SIG-M5 (cell line): Measurements from ENCODE around the gene EEF1A2.

Experiments
- DNase-seq: peaks from one replicate; lab custom pipeline; 2025; lab: John Stamatoyannopoulos, UW

The EEF1A2 gene

DNA sequence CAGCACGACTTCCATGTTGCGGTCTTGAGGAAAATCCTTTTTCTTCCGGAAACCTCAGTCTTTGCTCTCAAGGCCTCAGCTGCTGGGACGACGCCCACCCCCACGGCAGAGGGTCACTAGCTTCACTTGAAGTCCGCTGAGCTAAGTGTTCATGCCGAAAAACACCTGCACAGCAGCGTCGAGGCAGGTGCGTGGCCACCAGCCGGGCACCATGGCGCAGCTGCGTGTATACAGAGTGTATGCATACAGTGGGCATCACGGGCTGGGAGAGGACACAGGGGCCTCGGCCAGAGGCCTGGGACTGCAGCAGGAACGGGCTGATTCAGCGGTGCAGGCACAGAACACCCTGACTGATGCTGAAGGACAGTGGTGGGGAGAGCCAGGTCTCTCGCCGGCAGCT, 46.5 kb downstream of the EEF1A2 start:
- DNase-seq = no peak

DNA sequence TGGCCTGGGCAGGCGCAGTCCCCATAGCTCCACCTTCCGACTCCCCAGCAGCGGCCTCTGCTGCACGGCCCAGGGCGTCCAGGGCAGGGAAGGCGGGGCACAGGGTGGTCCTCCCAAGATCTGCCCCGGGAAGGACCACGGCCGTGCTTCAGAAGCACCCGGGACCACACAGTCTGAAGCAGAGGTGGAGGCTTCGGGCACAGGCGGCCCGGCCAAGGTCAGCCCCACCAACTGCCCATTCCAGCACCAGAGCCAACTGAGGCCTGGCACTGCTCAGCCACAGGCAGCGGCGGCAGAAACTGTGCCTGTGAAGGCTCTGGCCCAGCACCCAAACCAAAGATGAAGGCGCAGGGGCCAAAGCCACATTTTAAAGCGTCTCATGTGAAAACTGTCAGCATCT, 47.1 kb downstream of the EEF1A2 start:
- no peak for DNase-seq

DNA sequence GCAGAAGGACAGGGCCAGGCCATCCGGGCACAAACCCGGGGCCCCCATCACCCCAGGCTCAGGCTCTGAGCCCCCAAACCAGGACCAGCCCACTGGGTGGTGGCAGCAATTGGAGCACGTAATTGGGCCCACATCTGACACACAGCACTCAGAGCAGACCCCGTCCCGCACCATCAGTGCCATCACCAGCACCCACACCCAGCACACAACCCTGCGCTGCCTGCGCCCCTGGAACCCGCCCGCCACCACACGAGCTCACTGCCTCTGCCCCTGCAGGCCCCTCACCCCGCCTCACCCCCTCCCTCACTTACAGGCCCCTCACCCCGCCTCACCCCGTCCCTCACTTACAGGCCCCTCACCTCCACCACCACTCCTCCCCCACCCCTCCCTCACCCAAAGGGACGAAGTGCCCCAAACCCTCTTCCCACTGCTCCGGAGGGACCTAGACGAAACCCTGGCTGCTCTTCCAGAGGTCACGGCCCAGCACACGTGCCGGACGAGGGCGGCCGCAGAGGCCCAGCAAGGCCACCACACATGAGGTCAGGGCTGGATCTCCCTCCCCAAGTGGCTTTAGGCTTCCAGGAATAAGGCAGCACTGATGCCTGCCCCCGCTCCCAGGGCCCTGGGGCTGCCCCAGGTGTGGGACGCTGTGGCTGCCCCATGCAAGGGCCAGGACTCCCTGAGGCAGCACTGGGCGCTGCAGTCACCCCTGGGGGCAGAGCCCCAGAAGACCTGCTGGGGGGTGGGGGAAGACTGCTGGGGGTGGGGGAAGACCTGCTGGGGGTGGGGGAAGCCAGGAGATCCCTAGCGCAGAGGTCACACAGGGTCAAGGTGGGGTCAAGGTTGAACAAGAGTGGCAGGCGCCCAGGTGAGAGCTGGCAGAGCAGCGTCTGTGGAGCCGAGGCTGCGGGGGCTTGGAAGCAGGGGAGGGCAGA, 48.8 kb downstream of the EEF1A2 start:
- DNase-seq = no peak

DNA sequence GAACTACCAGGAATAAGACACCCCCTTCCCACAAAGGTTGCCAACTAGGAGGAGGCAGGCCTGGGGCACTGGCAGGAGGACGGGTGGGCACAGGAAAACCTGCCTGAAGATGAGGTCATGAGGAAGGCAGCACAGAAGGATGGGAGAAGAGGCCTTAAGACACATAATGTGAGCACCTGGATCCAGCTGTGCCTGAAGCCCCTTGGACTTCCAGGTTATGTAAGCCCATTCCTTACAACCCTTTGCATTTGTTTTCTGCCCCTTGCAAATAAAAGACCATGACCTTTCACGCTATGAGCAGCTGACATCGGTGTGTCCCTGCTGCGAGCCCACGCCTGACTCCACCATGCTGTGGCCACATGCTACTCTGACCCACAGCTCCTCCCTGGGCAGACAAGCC, 49.9 kb downstream of the EEF1A2 start:
- DNase-seq = no peak

DNA sequence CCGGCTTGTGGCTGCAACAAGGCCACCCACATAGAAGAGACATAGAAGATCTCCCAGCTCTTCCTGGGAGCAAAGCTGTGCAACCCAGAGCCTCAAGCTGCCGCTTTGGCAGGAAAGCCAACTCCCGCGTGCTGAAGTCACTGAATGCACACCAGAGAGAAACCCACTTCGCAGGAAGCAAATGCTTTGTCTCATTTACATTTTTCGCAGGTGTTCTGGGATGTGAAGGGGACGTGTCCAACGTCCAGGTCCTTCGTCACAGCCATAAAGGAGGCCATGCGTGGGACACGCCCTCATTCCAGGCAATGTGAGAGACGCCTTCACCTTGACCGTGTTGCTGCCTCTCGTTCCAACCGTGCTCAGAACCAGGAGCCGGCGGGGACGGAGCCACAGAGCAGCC, 50.9 kb downstream of the EEF1A2 start:
- DNase-seq = no peak

DNA sequence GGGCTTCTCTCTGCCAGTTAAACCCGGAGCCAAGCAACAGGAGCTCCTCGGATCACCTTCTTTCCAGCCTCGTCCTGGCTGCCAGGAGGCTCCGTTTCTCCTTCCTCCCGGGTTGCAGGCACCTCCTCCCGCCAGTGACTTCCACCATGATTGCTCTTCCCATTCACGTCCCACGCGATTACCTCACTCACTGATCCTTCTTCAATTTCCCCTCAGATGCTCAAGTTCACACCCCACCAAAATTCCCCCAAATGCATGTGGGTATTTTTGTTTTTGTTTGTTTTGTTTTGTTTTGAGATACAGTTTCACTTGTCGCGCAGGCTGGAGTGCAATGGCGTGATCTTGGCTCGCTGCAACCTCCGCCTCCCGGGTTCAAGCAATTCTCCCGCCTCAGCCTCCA, 51.6 kb downstream of the EEF1A2 start:
- no peak for DNase-seq

DNA sequence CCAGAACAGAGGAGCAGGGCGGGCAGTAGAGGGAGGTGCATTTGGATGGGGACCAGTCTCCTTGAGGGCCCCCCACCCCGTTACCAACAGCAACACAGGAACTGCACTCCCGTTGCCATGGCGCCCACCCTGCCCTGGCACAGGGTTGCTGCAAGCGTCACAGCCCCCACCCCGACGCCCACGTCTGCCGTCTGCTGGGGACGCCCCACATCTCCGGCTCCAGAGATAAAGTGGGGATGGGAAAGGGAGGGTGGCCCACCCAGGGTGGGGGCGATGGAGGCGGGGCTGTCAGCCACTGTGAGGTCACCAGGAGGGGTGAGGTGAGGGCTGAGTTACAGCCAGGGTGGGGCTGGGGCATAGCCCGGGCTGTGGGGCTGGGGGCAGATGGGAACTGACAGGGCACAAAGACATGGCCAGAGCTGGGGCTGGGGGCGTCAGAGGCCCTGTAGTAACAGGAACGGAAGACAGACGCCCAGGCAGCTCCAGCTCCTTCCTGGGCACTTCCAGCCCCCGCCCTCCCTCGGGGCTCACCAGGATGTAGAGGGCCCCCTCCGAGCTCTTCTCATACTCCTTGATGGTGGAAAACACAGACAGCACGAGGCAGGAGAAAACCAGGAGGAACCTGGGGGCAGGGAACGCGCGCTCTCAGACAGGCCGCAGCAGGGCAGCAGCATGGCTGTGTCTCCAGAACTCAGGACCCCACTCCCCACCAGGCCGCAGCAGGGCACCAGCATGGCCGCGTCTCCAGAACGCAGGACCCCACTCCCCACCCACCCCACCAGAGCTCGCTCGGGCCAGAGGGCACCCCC, 52.5 kb downstream of the EEF1A2 start:
- no peak for DNase-seq

DNA sequence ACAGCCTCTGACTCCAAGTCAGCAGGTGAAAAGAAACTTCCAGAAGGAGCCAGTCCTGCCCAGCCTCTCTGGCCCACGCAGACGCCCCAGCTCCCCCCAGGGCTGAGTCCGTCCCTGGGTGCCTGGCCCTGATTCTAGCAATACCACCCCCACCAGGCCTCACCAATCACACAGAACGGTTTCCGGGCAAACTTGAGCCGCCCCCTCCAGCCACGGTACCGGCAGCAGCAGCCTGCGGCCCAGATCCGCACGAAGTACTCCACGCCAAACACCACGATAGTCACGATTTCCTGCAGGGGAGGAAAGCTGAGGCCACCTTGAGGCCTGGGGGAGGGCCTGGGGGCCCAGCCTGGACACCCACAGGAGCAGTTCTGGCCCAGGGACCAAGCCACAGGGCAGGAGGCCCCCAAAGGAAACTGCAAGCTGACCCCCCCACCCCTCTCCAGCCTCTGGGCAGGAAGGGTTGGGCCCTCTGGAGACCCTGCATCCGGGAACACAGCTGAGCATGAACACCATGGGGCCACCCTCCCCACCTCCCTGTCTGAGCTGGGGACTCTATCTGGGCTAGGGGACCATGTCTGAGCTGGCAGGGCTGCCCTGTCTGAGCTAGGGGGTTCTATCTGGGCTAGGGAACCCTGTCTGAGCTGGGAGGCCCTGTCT, 53.7 kb downstream of the EEF1A2 start:
- no peak for DNase-seq

DNA sequence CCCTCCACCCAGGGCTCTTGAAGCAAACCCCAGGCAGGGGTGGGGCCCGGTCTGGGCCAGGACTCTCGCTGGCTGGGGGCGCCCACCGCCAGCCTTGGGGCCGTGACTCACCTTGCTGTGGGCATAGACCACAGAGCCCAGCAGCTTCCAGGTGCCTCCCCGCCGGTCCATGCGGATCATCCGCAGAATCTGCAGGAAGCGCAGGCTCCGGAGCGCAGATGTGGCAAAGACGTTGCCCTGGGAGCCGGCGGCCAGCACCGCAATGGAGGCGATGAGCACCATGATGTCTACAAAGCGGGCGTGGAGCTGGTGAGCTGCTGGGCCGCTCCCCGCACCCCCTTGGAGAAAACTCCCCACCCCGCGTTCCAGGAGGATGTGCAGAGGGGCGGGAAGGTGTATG, 54.3 kb downstream of the EEF1A2 start:
- no peak for DNase-seq

DNA sequence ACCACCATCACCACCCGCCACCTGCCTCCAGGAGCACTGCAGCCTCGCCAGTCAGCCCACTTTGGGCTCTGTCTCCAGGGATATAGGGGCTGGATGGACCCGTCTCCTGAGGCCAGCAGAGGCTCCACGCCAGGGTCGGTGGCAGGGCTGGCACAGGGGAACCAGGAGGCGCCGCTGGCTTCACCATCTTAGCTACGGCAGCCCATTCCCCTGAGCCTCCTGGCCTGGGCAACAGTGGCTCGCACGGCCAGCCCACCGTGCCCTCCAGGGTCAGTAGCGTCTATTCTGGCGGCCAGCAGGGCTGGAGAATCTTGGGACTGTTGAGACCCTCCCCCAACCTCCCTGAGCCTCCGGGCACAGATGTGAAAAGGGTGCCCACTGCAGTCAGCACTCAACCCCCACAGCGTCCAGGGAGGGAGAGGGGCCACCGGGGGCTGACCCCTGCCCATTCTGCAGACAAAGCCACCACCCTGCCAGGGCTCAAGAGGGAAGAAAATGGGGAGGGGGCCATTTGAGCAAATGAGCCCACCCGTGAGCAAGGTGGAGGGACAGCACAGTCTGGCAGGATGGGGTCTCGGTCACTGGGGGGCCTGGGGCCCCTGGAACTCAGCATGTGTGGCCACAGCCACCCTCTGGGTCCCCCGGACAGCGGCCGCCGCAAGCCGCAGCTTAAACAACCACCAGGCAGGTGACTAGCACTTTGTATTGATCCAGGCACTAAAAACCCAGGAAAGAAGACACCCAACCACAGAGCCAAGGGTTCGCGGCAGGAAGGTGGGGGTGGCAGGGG, 55.1 kb downstream of the EEF1A2 start:
- no peak for DNase-seq

DNA sequence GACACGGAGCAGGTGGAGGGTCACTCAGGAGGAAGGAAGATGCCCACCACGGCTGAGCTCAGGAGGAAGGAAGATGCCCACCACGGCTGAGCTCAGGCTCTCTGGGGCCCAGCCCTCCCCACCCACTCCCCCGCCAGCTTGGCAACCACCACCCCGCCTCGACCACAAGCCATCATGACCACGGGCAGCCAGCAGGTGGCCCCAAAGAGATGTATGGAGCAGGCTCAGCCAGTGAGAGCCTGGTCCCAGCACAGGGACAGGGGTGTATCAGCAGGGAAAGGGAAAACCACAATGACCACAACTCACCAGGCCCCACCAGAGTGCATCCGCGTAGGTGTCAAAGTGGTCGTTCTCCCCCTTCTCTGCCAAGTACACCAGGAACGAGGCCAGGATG, 56.8 kb downstream of the EEF1A2 start:
- no peak for DNase-seq

DNA sequence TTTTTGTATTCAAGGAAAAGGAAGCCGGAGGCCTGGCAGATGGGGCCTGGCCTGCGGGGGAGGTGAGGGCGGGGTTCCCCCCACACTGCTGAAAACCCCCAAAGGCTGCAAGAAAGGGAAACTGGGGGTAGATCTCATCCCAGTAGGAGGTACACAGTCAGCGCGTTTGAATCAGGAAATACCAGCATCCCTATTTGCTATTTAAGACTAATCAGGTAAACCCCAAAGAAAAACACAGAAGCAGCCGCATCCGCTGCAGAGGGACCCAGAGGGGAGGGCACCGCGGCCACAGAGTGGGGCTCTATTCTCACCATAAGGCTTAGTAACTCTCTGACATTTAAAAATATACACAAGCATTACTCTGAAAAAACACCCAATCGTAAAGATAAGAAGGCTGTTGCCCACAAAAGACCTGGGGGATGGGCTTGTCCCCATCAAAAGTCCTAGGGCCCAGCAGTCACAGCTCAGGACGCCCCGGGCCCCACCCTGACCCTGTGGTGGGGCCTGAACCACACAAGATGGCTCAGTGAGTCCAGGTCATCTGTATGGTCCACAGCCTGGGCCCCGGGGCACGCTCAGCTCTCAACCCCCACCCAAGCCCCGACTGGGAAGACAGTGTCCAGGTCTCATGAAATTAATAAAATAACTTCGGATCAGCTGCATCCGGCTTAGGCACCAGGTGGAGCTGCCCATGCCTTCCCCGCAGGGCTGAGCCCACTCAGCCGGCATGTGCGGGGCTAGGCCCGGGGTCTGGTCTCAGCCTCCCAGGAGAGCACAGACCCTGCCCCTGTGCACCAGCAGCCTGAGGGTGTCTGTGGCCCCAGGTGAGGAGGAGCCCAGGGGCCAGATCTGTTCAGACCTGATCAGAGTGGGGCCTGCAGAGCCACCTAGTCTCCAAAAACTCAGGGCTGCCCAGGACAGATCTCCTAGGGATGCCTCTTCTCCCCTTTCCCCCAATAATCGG, 57.5 kb downstream of the EEF1A2 start:
- no peak for DNase-seq

DNA sequence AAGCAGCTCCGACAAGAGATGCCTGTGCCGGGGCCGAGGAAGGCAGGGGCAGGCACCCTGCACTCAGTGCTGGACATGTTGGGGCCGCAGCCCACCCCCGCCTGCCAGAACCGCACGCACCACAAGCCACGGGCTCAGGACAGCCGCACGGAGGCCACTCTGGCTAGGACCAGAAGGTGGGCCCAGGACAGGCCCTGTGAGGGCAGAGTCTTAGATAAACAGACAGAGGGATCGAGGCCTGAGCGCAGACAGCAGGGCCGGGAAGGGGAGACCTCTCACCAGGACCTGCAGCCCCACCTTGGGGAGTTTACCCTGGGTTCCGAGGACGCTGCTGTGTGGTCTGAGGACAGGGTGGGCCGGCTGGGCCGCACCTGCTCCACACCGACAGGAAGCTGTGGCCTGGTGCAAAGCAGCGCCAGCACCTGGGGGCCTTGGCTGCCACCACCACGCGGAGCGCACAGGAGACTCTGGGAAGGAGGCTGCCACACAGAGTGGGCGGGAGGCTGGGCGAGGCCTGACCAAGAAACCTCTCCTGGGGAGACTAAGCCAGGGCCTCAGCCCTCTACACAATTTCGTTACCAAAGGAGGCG, 58.4 kb downstream of the EEF1A2 start:
- no peak for DNase-seq

DNA sequence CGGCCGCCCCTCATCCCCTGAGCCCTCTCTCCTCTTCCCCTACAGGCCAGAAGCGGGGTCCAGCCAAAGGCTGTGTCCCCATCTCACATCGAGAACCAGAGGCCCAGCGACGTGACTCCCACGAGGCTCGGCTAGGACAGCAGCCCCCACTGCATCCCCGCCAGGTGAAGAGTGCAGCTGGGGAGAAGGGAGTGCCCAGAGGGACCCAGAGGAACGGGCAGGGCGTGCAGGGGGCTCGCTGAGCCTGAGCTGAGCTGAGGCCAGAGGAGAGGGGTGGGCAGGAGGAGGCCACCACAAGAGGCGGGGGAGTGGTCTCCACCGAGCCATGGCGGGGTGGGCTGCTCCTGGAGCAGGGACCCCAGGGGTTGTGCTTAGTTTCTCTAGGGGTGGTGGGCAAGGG, 59.0 kb downstream of the EEF1A2 start:
- DNase-seq = no peak

DNA sequence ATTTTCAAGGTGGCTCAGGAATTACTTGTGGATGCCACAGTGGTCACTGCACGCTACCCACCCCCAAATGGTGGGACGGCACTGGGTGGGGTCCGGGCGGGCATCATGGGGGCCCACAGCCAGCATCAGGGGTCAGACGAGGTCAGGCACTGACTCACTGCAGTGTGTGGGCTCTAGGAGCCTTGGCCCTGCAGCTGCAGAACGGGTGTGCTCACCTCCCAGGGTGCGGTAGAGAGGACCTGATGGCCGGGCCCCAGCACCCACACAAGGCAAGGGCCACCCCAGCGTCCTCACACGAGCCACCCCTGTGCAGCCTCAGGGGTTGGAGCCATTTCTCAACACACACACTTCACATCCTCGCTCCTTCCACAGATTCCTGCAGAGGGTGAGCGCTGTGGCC, 60.8 kb downstream of the EEF1A2 start:
- no peak for DNase-seq
